ENCODE measurements around the gene CACNA1I. TPM values are rescaled to one million over a fixed set of nuclear protein-coding genes. Genes with fewer than 3 reads are reported as not detected.
A peak's percentile ranks its signal among the peaks of the same experiment; 100 is the strongest.

The CACNA1I gene
- total and polyA plus RNA-seq, 12 donors: under 0.01 to 0.06 (median 0.05) TPM; not detected in 6

DNA sequence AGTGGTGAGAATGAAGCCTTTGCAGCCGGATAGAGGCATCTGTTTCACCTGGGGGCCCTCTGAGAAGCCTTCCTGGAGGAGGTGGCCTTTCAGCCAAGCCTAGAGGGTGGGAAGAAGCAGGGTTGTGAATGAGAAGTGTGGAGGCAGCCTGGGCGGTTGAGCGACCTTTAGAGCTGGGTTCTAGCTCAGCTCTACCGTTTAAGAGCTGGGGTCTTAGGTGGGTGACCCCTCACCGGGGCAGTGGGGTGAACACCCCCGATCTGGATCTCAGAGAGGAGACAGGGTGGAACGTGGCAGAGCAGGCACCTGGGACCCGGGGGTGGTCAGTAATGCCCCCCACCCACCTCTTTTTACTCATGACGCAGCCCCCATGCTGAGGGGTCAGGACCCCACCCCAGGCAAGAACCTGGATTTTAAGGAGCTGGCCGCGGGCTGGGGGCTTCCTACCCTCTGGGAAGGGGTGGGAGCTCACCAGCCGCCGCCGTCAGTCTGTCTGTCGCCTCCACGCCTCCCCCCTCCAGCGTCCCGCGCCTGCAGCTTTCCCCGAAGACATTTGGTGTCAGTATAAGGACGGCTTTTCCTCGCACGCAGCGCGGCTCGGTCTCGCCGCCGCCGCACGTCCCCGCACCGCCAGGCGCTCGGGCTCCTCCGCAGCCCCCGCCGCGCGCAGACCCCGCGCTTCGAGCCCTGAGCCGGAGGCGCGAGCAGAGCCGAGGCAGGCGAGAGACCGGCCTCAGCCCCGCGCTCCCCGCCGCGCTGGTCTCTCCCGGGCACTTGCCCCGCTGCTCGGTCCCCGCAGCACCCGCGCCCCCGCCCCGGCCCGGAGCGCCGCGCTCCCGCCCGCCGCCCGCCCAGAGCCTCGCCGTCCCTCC, 13.3 kb upstream of the CACNA1I start:
- H3K4me1 ChIP-seq: peaks cover 0 to 8% (median 3%) of the 10 kb centered on the region in 9 donors
- H3K9me3 ChIP-seq: no peaks in the 10 kb centered on the region
- peak in 4 of 8 donors; percentile 28 to 48 (median 36) for ATAC-seq
- peaks cover 12 to 86% (median 66%) of the 10 kb centered on the region in 7 donors for H3K27me3 ChIP-seq
- H3K36me3 ChIP-seq: no peaks in the 10 kb centered on the region
- WGBS, 2 donors: 5% methylated on average over 66 to 71 of the region's 72 CpGs
- no peak overlapping the region for H3K27ac ChIP-seq
- no peak for DNase-seq
- intact Hi-C loops (cut with DNase I): loop anchor here in 2 of 10 donors (5.0 kb wide), 2 partner anchors 465 to 470 kb away; no protein-coding TSS in a partner anchor
- TF ChIP-seq, protein P1, sequence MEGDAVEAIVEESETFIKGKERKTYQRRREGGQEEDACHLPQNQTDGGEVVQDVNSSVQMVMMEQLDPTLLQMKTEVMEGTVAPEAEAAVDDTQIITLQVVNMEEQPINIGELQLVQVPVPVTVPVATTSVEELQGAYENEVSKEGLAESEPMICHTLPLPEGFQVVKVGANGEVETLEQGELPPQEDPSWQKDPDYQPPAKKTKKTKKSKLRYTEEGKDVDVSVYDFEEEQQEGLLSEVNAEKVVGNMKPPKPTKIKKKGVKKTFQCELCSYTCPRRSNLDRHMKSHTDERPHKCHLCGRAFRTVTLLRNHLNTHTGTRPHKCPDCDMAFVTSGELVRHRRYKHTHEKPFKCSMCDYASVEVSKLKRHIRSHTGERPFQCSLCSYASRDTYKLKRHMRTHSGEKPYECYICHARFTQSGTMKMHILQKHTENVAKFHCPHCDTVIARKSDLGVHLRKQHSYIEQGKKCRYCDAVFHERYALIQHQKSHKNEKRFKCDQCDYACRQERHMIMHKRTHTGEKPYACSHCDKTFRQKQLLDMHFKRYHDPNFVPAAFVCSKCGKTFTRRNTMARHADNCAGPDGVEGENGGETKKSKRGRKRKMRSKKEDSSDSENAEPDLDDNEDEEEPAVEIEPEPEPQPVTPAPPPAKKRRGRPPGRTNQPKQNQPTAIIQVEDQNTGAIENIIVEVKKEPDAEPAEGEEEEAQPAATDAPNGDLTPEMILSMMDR (IDR thresholded peaks at IDR 0.05): peak in 3 of 9 donors; percentile 17 to 39 (median 35)
- H3K4me3 ChIP-seq: peak overlapping the region in 3 of 10 donors; percentile 5 to 32 (median 28)

GRCh38 chr22:39558254-39558727, 12.3 kb upstream of the CACNA1I start:
- intact Hi-C loops (cut with DNase I): loop anchor here in 2 of 10 donors (5.0 kb wide), 2 partner anchors 464 to 469 kb away; no protein-coding TSS in a partner anchor
- no peak for ATAC-seq
- 7 to 8% methylated on average over 34 of the region's 34 CpGs for WGBS, 2 donors

DNA sequence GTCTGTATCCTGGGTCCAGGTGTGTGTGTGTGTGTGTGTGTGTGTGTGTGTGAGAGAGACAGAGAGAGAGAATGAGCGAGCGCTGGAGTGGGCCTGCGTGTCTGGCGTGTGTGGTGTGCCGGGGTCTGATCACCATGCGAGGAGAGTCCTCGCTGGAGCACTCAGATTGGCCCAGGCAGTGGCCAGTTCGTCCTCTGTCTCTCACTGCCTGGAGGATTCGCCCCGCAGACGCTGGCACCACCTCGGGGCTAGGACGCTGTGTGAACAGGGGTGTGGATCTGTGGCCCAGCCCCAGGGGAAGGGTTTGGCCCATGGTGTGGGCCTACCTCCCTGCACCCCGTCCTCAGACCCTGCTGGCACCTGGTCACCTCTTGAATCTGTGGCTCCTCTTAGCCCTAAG, 11.6 kb upstream of the CACNA1I start:
- ATAC-seq (peak in 2 of 8 donors; percentile 18 to 24), DNase-seq (no peak)
- TF ChIP-seq, protein P1 (IDR thresholded peaks at IDR 0.05): no peak
- Histone ChIP-seq H3K36me3 (no peaks in the 10 kb centered on the region), H3K27ac (no peak overlapping the region), H3K4me1 (peaks cover 0 to 8% (median 3%) of the 10 kb centered on the region in 9 donors), H3K9me3 (no peaks in the 10 kb centered on the region), H3K4me3 (no peak overlapping the region), H3K27me3 (peaks cover 12 to 83% (median 62%) of the 10 kb centered on the region in 7 donors)
- 78 to 79% methylated on average over 14 of the region's 14 CpGs for WGBS, 2 donors
- intact Hi-C loops (cut with DNase I): loop anchor here in 2 of 10 donors (5.0 kb wide), 2 partner anchors 463 to 468 kb away; no protein-coding TSS in a partner anchor

More at GRCh38 chr22:39558254-39558727, 12.3 kb upstream of the CACNA1I start:
- Histone ChIP-seq H3K4me1 (peaks cover 0 to 8% (median 3%) of the 10 kb centered on the region in 9 donors), H3K36me3 (no peaks in the 10 kb centered on the region), H3K4me3 (peak overlapping the region in 4 of 10 donors; percentile 17 to 22 (median 18)), H3K27me3 (peaks cover 12 to 85% (median 59%) of the 10 kb centered on the region in 7 donors), H3K9me3 (no peaks in the 10 kb centered on the region), H3K27ac (no peak overlapping the region)
- TF ChIP-seq, protein P1 (IDR thresholded peaks at IDR 0.05): no peak
- no peak for DNase-seq

DNA sequence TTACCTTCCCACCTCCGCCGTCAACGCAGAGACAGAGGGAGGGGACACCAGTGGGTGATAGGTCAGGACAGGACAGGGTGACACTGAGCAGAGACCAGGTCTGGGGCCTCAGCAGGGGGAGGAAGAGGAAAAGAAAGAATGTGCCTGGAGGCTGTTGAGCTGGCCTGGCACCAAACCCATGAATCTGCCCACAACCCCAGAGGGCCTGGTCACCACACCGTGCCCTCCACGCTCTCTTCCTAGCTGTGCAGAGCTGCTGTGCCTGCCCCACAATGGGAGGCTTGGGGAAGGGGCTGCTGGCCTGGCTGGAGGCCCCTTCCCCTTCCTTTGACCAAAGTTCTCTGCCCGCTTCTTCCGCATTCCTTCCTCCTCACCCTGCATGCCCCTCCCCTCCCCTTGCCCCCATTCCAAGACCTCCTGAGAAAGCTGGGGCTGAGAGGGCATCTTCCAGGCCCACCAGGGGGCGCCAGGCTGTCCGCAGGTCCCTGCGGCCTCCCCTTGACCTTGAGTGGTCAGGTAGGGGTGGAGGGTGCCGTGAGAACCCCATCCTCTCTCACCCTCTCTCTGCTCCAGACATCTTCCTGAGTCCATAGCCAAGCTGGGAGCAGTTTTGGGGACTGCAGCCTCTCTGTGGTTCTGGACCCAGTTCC, 11.0 kb upstream of the CACNA1I start:
- DNase-seq (no peak), ATAC-seq (peak in 3 of 8 donors; percentile 14 to 47 (median 33))
- WGBS, 2 donors: 34 to 39% methylated on average over 11 of the region's 11 CpGs
- H3K27me3 ChIP-seq: peaks cover 12 to 78% (median 63%) of the 10 kb centered on the region in 7 donors
- no peak overlapping the region for H3K4me3 ChIP-seq
- H3K27ac ChIP-seq: no peak overlapping the region
- H3K4me1 ChIP-seq: peaks cover 0 to 8% (median 3%) of the 10 kb centered on the region in 9 donors
- no peaks in the 10 kb centered on the region for H3K36me3 ChIP-seq
- no peaks in the 10 kb centered on the region for H3K9me3 ChIP-seq
- intact Hi-C loops (cut with DNase I): loop anchor here in 3 of 10 donors (5.0 to 10.0 kb wide), 4 partner anchors 65 to 468 kb away; no protein-coding TSS in a partner anchor
- TF ChIP-seq, protein P1 (IDR thresholded peaks at IDR 0.05): peak in 8 of 9 donors; percentile 14 to 45 (median 36)
